Stimulated activated CD8-positive, alpha-beta memory T cell treated with anti-CD3 and anti-CD28 coated beads, Interleukin-2, amount 100 ng/mL, for 48 hours (primary cell): ENCODE results near the gene ADAMTSL2.

Source experiments
- DNase-seq, 2 donors: peaks; one replicate each; pipeline ENCODE4 v3.0.0-alpha.2; 2020; ENCODE audit warnings: low read depth in 2 of 2

Gene ADAMTSL2

GRCh38 chr9:133535306-133535877 lies 888 bp downstream of the ADAMTSL2 start:
- DNase-seq, result no peak

GRCh38 chr9:133536080-133536479 lies 1.6 kb downstream of the ADAMTSL2 start:
- DNase-seq, result no peak

- no peak for DNase-seq
Measured at GRCh38 chr9:133536536-133536935, 2.0 kb downstream of the ADAMTSL2 start.

DNA sequence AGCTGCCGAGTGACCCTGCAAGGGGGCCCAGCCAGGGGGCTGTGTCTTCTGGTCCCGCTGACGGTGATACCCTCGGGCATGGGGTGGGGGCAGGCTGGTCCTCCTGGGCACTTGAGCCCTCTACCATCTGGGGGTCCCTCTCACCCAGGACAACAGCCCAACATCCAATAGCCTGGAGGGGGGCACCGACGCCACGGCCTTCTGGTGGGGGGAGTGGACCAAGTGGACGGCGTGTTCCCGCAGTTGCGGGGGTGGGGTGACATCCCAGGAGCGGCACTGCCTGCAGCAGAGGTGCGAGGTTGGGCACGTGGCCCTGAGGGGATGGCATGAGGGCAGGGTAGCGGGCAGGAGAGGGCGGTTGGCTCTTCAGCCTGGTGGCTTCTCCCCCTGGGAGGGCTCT lies 2.8 kb downstream of the ADAMTSL2 start:
- no peak for DNase-seq

- no peak for DNase-seq
Measured at GRCh38 chr9:133538176-133538575, 3.7 kb downstream of the ADAMTSL2 start.

GRCh38 chr9:133538851-133539833 lies 4.6 kb downstream of the ADAMTSL2 start:
- DNase-seq, result no peak

DNA sequence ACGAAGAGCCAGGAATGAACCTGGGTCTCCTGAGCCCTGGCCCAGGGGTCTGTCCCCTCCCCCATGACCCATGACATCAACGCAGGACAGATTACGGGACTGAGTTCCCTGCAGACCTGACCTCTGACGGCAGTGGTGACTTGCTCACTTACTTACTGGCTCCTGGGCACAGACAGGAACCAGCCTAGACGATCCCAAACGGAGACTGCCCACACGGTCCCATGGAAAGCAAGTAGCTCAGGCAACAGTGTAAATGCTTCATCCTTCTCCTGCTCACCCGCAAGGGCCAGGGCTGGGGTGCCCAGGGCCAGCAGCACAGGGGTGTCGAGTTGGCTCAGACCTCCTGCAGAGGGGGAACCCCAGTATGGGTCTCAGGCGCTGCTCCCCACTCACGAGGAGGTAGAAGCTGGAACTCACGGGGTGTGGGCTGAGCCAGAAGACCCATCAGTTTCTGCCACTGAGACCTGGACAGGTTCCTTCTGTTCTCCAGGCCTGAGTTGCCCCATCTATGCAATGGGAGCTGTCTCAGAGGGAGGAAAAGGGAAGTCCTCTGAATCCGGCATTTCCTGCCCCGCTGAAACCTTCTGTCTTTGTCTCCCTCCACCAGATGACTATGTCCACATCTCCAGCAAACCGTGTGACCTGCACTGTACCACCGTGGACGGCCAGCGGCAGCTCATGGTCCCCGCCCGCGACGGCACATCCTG lies 5.6 kb downstream of the ADAMTSL2 start:
- no peak for DNase-seq

GRCh38 chr9:133540698-133541025 lies 6.2 kb downstream of the ADAMTSL2 start:
- no peak for DNase-seq

DNA sequence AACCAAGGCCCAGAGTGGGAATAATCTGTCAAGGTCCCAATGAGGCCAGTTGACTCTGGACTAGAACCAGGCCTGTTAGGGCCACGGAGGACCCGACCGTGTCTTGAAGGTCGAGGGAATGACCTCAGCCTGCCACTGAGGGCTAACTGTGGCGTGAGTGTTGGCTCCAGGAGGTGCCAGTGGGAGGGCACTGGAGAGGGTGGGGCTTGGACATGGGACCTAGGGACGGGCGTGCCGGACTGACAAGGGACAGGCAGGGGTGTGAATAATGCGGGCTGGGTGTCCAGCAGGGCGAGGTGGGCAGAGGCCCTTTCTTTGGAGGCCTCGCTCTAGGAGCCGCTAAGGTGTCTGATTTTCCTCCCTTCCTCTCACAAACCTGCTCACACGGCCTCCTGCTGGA lies 7.5 kb downstream of the ADAMTSL2 start:
- DNase-seq, result no peak

DNA sequence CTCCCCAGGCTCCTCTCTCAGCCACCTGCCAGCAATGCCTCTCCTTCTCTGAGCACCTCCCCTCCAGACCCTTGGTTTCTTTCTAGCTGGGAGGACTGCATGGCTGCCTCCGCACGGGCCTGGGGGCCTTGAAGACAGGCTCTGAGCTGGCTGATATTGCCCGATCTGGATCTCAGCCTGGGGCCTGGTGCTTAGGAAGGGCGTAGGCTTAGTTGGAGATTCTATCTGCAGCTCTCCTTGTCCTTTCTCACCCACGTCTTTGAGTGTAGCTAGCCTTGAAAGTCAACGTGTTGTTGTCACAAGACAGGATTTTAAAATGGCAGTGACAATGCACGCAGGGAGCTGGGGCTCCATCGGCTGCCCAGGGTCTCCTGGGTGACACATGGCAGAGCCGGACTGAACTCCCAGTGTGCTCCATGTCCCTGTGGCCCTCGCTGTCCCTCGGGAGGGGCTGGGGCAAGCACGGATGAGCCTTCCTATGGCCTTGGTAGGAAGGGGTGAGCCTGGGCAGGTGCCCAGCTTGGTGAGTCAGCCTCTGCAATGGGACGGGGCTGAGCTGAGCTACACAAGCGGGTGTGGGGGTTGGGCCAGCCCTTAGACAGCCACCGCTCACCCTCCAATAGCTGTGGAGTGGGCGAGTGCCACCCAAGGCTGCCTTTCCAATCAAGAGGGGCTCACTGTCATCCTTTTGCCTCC lies 9.4 kb downstream of the ADAMTSL2 start:
- no peak for DNase-seq

DNA sequence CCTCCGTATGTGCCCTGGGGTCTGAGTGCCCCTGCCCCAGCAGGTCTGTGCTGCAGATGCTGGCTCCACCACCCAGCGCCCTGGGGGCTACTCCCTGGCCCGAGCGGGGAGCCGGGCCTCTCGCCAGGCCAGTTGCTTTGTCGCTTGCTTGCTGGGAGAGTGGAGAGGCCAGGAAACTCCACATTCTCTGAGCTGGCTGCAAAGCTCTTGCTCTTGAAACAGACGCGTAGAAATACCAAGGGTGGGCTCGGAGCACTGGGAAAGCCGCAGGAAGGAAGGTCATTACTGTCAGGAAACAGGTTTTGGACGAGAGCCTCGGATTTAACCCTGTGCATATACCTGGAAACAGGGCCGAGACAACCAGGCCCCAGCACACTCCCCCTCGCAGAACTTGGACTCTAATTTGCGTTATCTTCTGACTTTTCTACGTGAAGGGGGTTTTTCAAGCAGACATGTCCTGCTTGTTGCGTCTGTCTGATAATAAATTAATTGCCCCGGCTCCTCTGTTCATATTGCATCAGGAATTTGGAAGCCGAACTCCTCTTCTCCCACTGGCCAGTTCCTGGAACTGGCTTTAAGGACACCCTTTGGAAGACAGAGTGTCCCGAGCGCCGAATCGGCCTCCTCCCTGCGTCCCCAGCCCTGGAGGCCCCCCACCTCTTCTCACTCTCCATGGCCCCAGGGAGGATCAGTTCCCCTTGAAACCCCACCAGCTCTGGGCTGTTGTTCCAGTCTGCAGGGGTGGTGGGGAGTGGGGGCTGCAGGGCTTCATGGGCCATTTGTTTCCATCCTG lies 11.2 kb downstream of the ADAMTSL2 start:
- DNase-seq, result no peak

DNA sequence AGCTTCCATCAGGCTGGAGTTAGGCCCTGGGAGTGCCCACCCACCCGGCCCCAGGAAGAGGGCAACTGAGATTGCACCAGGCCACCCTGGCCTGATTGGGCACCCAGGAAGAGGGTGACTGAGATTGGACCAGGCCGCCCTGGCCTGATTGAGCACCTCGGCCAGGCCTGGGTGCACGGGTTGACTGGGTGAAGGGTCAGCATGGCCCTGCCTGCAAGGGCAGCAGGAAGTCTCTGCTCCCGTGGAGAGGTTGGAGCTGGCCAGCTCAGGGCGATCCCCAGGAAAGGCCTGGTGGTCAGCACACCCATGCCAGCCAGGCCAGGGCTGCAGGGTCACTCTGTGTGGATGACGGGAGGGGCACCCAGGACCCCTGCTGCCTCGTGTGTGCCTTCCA lies 11.8 kb downstream of the ADAMTSL2 start:
- DNase-seq, result no peak

- no peak for DNase-seq
Measured at GRCh38 chr9:133547116-133547515, 12.6 kb downstream of the ADAMTSL2 start.

DNA sequence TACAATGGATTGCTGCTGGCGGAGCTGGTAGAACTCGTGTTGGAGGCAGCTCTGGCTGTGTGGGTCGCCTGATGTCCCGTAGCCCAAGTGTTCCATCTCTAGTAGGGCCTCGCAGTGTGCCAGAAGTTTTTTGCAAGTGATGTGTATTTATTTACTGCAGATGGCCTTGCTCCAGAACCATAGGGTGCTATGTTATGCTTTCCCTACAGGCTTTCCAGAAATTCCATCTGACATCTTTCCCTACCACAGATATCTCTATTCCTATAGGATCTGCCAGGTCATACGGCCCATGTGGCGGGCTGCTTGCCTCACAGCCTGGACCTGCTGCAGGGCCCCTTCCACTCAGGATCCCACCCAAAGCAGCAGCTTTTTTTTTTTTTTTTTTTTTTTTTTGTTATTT lies 16.9 kb downstream of the ADAMTSL2 start:
- no peak for DNase-seq

GRCh38 chr9:133552236-133552635 lies 17.7 kb downstream of the ADAMTSL2 start:
- DNase-seq, result no peak

GRCh38 chr9:133553123-133553522 lies 18.6 kb downstream of the ADAMTSL2 start:
- no peak for DNase-seq

DNA sequence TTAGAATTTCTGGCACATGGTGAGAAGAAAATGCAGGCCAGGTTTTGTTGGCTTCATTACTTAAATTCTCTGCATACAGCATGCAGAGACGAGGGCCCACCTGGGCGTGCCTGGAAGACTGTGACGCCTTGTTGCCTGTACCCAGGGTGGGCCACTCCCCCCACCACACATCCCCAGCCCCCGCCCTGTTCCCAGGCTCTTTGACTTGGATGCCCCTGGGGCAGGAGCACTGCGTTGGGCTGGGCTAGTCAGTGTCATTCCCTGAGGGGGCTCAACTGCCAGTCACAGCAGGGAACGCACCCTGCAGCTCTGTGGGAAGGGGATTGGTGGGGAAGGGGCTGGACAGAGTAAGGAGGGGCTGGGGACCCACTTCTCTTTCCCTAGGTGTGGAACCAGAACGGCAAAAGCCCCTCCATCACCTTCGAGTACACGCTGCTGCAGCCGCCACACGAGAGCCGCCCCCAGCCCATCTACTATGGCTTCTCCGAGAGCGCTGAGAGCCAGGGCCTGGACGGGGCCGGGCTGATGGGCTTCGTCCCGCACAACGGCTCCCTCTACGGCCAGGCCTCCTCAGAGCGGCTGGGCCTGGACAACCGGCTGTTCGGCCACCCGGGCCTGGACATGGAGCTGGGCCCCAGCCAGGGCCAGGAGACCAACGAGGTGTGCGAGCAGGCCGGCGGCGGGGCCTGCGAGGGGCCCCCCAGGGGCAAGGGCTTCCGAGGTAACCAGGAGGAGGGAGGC lies 19.6 kb downstream of the ADAMTSL2 start:
- DNase-seq, result no peak

DNA sequence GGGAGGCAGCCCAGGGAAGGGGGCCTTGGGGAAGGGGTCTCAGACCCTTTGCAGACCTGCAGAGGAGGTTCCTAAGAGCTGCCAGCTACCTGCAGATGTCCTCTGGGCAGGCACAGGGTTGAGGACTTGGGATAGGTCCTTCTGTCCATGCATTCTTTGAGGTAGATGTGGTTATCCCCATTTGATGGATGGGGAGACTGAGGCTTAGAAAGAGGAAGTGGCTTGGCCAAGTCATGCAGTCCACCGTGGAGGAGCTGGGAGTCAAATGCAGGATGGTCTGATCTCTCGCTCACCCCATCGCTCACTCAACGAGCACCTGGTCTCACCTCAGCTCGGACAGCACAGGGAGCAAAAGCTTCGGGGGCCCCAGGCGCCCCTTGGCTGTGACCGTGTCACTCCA lies 20.2 kb downstream of the ADAMTSL2 start:
- no peak for DNase-seq

GRCh38 chr9:133556354-133556753 lies 21.9 kb downstream of the ADAMTSL2 start:
- no peak for DNase-seq

- no peak for DNase-seq
Measured at GRCh38 chr9:133557581-133557980, 23.1 kb downstream of the ADAMTSL2 start.
